ENCODE results near the gene SDK1. TPM values are rescaled to one million over a fixed set of nuclear protein-coding genes. Genes with fewer than 3 reads are reported as not detected.

Gene SDK1
- total RNA-seq, 2 donors from 2014 or later: 1.3 to 2.6 TPM

GRCh38 chr7:3301449-3301731 is 338 bp downstream of the SDK1 start:
- TF ChIP-seq CTCF (IDR thresholded peaks at IDR 0.05): no peak
- no peak overlapping the region for H3K9ac ChIP-seq (ENCODE audit: low read depth in 2 of 2, low read length in 2 of 2)
- H3K4me1 ChIP-seq: peaks cover 3% of the 10 kb centered on the region
- H3K27me3 ChIP-seq: peaks cover 10% of the 10 kb centered on the region
- H3K36me3 ChIP-seq: no peaks in the 10 kb centered on the region
- no peak for DNase-seq
- peak overlapping the region; percentile 22 for H3K4me3 ChIP-seq
- no peaks in the 10 kb centered on the region for H3K9me3 ChIP-seq
- H3K27ac ChIP-seq: no peak overlapping the region
- intact Hi-C loops (cut with DNase I): loop anchor here (5.0 kb wide), 1 partner anchor 596 kb away; no protein-coding TSS in a partner anchor

GRCh38 chr7:3301831-3302618 is 973 bp downstream of the SDK1 start:
- Histone ChIP-seq H3K36me3 (no peaks in the 10 kb centered on the region), H3K27me3 (peaks cover 10% of the 10 kb centered on the region), H3K27ac (no peak overlapping the region), H3K4me3 (peak overlapping the region; percentile 37), H3K4me1 (peaks cover 3% of the 10 kb centered on the region), H3K9ac (ENCODE audit: low read depth in 2 of 2, low read length in 2 of 2) (peak overlapping the region; percentile 34 to 51), H3K9me3 (no peaks in the 10 kb centered on the region)
- no peak for DNase-seq
- intact Hi-C loops (cut with DNase I): loop anchor here (5.0 kb wide), 1 partner anchor 595 kb away; no protein-coding TSS in a partner anchor
- TF ChIP-seq CTCF (IDR thresholded peaks at IDR 0.05): no peak

GRCh38 chr7:3302681-3303320 is 1.7 kb downstream of the SDK1 start:
- no peak overlapping the region for H3K27ac ChIP-seq
- intact Hi-C loops (cut with DNase I): loop anchor here (5.0 kb wide), 1 partner anchor 594 kb away; no protein-coding TSS in a partner anchor

GRCh38 chr7:3304131-3304530 is 3.1 kb downstream of the SDK1 start:
- H3K4me3 ChIP-seq: no peak overlapping the region
- no peak overlapping the region for H3K9ac ChIP-seq (ENCODE audit: low read depth in 2 of 2, low read length in 2 of 2)
- no peaks in the 10 kb centered on the region for H3K9me3 ChIP-seq
- TF ChIP-seq CTCF (IDR thresholded peaks at IDR 0.05): no peak
- intact Hi-C loops (cut with DNase I): loop anchor here (5.0 kb wide), 1 partner anchor 593 kb away; no protein-coding TSS in a partner anchor
- no peak for DNase-seq
- peaks cover 3% of the 10 kb centered on the region for H3K4me1 ChIP-seq
- no peak overlapping the region for H3K27ac ChIP-seq
- peaks cover 10% of the 10 kb centered on the region for H3K27me3 ChIP-seq
- no peaks in the 10 kb centered on the region for H3K36me3 ChIP-seq

More at GRCh38 chr7:3302681-3303320, 1.7 kb downstream of the SDK1 start:
- peaks cover 3% of the 10 kb centered on the region for H3K4me1 ChIP-seq
- no peak overlapping the region for H3K9ac ChIP-seq (ENCODE audit: low read depth in 2 of 2, low read length in 2 of 2)
- no peak for TF ChIP-seq CTCF (IDR thresholded peaks at IDR 0.05)
- peaks cover 10% of the 10 kb centered on the region for H3K27me3 ChIP-seq
- no peaks in the 10 kb centered on the region for H3K36me3 ChIP-seq
- H3K4me3 ChIP-seq: no peak overlapping the region
- no peaks in the 10 kb centered on the region for H3K9me3 ChIP-seq
- no peak for DNase-seq

GRCh38 chr7:3307435-3307834 is 6.4 kb downstream of the SDK1 start:
- DNase-seq: no peak
- Histone ChIP-seq H3K36me3 (no peaks in the 10 kb centered on the region), H3K27me3 (peaks cover 4% of the 10 kb centered on the region), H3K4me3 (no peak overlapping the region), H3K9ac (ENCODE audit: low read depth in 2 of 2, low read length in 2 of 2) (no peak overlapping the region), H3K4me1 (no peaks in the 10 kb centered on the region), H3K27ac (no peak overlapping the region), H3K9me3 (no peaks in the 10 kb centered on the region)
- no peak for TF ChIP-seq CTCF (IDR thresholded peaks at IDR 0.05)
- intact Hi-C loops (cut with DNase I): no loop called here

Data from colonic mucosa (tissue), 4 donors.